Endothelial cell of umbilical vein (primary cell): Measurements from ENCODE around the gene FMNL2. TPM values are rescaled to one million over a fixed set of nuclear protein-coding genes. Genes with fewer than 3 reads are reported as not detected.

ENCODE experiments used
- BruUV-seq: library from RNA; stranded (reverse); fragments of 400-500 nt; replicated peaks from 2 replicates; lab custom pipeline; 2021; lab: Mats Ljungman, UMichigan
- CTCF ChIA-PET: fragments of 300-600, 350-600 bp; sonication (Branson Sonifier 250); formaldehyde crosslinking; loops from one replicate; lab custom pipeline; 2021; ENCODE audit warnings: antibody characterized with exemption, inconsistent platforms; lab: Charles Lee
- POLR2A ChIA-PET: fragments of 300-600, 350-600 bp; sonication (Branson Sonifier 250); formaldehyde crosslinking; loops from one replicate; lab custom pipeline; 2021; ENCODE audit warnings: antibody characterized with exemption, inconsistent platforms; lab: Charles Lee
- DNase-seq: peaks from one replicate; pipeline ENCODE4 v3.0.0-alpha.2; 2011; ENCODE audit warnings: low read depth, low spot score
- FAIRE-seq: peaks from 2 replicates; lab custom pipeline; 2011; peaks lifted over from hg19 to GRCh38; lab: Jason Lieb, UNC
- H2AFZ ChIP-seq: 2 replicates; pipeline ENCODE4 v1.6.0; 2012; ENCODE audit warnings: low read depth, low read length, control low read depth, inconsistent platforms
- H3K27ac ChIP-seq: 2 replicates; pipeline ENCODE4 v1.5.1; 2011; ENCODE audit warnings: low read depth, mild to moderate bottlenecking, control low read depth, low read length, moderate library complexity; ENCODE audit not compliant: insufficient read depth
- H3K27me3 ChIP-seq, 2 experiments: 2 replicates each; pipeline versions ENCODE4 v1.6.0 to v1.6.1; 2011; ENCODE audit warnings: low read length in 2 of 2, mixed read lengths in 1 of 2; ENCODE audit not compliant: control insufficient read depth in 2 of 2, insufficient read depth in 2 of 2
- H3K36me3 ChIP-seq, 2 experiments: 2 replicates in 1 of 2; 3 replicates in 1 of 2; pipeline ENCODE4 v1.5.1; 2011; ENCODE audit warnings: low read length in 2 of 2, mild to moderate bottlenecking in 1 of 2, moderate library complexity in 1 of 2; ENCODE audit not compliant: control insufficient read depth in 2 of 2, insufficient read depth in 2 of 2; ENCODE audit errors: extremely low read depth in 1 of 2
- H3K4me1 ChIP-seq: 3 replicates; pipeline ENCODE4 v1.5.1; 2011; ENCODE audit warnings: mild to moderate bottlenecking, low read length; ENCODE audit not compliant: control insufficient read depth, insufficient read depth; ENCODE audit errors: extremely low read depth
- H3K4me2 ChIP-seq: 2 replicates; pipeline ENCODE4 v1.6.1; 2011; ENCODE audit warnings: low read length, control low read depth, mixed read lengths; ENCODE audit not compliant: insufficient read depth
- H3K4me3 ChIP-seq, 3 experiments: fragments of 200-600 bp in 1 of 3; sonication (generic), shearing (Covaris generic) in 1 of 3; replicated peaks in 1 of 3; 2 replicates each; pipeline ENCODE4 v1.5.1; 2011 to 2016; ENCODE audit warnings: control low read depth in 3 of 3, low read length in 3 of 3, mild to moderate bottlenecking in 2 of 3, inconsistent platforms in 1 of 3, low read depth in 1 of 3, moderate library complexity in 1 of 3; ENCODE audit not compliant: insufficient read depth in 1 of 3
- H3K79me2 ChIP-seq: 2 replicates; pipeline ENCODE4 v1.6.0; 2012; ENCODE audit warnings: low read length, inconsistent platforms; ENCODE audit not compliant: control insufficient read depth, insufficient read depth
- H3K9ac ChIP-seq: replicated peaks from 2 replicates; pipeline ENCODE3; 2011; ENCODE audit warnings: low read length, control low read depth; ENCODE audit not compliant: insufficient read depth; ENCODE audit errors: extremely low read depth
- H3K9me1 ChIP-seq: replicated peaks from 3 replicates; pipeline ENCODE4 v1.6.0; 2011; ENCODE audit warnings: mild to moderate bottlenecking, low read length; ENCODE audit not compliant: control insufficient read depth, insufficient read depth; ENCODE audit errors: extremely low read depth
- H3K9me3 ChIP-seq: replicated peaks from 2 replicates; pipeline ENCODE4 v1.5.1; 2012; ENCODE audit warnings: low read length, inconsistent platforms; ENCODE audit not compliant: control insufficient read depth, insufficient read depth
- H4K20me1 ChIP-seq: replicated peaks from 2 replicates; pipeline ENCODE3; 2011; ENCODE audit warnings: mild to moderate bottlenecking, low read length; ENCODE audit not compliant: control insufficient read depth, insufficient read depth; ENCODE audit errors: extremely low read depth
- EZH2 ChIP-seq: IDR thresholded peaks from 2 replicates; pipeline ENCODE4 v1.6.1; 2012; ENCODE audit warnings: borderline replicate concordance, low read depth, mild to moderate bottlenecking, moderate library complexity, low read length, inconsistent platforms; ENCODE audit not compliant: severe bottlenecking
- FOS ChIP-seq: IDR thresholded peaks from 2 replicates; pipeline ENCODE4 v1.6.1; 2011; ENCODE audit warnings: mild to moderate bottlenecking, low read length, moderate library complexity, borderline replicate concordance; ENCODE audit not compliant: insufficient read depth
- GATA2 ChIP-seq: IDR thresholded peaks from 2 replicates; pipeline ENCODE4 v1.7.0; 2011; ENCODE audit warnings: low read depth, mild to moderate bottlenecking, moderate library complexity, mixed read lengths, low read length; ENCODE audit not compliant: insufficient read length, insufficient read depth
- JUN ChIP-seq: IDR thresholded peaks from 2 replicates; pipeline ENCODE4 v1.6.1; 2011; ENCODE audit warnings: borderline replicate concordance, low read depth; ENCODE audit not compliant: insufficient read length, insufficient read depth
- MYC ChIP-seq: IDR thresholded peaks from one replicate; pipeline ENCODE4 v1.6.1; 2011; ENCODE audit warnings: mild to moderate bottlenecking, low read depth, low read length
- POLR2A ChIP-seq: IDR thresholded peaks from 2 replicates; pipeline ENCODE4 v1.6.1; 2012; ENCODE audit warnings: low read depth, mild to moderate bottlenecking, control low read depth, low read length
- POLR2AphosphoS5 ChIP-seq: IDR thresholded peaks from 2 replicates; pipeline ENCODE4 v1.6.1; 2012; ENCODE audit warnings: low read depth, mild to moderate bottlenecking, control low read depth, low read length, moderate library complexity; ENCODE audit not compliant: insufficient read depth
- dilution Hi-C: fragments of 300-500 bp; cut with MboI; formaldehyde crosslinking; loops from one replicate; pipeline ENCODE4 v1.15.0; 2019; ENCODE audit warnings: low sequenced_read_pairs; ENCODE audit not compliant: extremely low pct_ligation_motif_present
- intact Hi-C: fragments of 100-400 bp; cut with micrococcal nuclease; formaldehyde crosslinking; loops from one replicate; pipeline ENCODE4 v1.10.0; 2022
- polyA plus RNA-seq, 4 experiments: library from polyadenylated mRNA; depleted of rRNA in 3 of 4; stranded (reverse) in 3 of 4; unstranded in 1 of 4; fragments of >200 nt; gene quantifications; 2 replicates each; pipeline versions ENCODE4 v1.2.1 to v1.2.3, GENCODE V29; 2011 to 2012; ENCODE audit warnings: missing spikeins in 1 of 4
- total RNA-seq: library from RNA; stranded (reverse); gene quantifications from 2 replicates; pipeline ENCODE4 v1.2.3, GENCODE V29; 2021
- TF ChIP-seq, protein P1 (sequence below): IDR thresholded peaks from 2 replicates; pipeline ENCODE4 v1.6.1; 2011; ENCODE audit not compliant: insufficient read depth, insufficient read length
- TF ChIP-seq, protein P2 (sequence below), 2 donors: IDR thresholded peaks; 1 replicate in 1 of 2; 2 replicates in 1 of 2; pipeline ENCODE4 v1.5.1; 2011; ENCODE audit warnings: low read length in 2 of 2, mild to moderate bottlenecking in 2 of 2, moderate library complexity in 2 of 2, control low read depth in 1 of 2, inconsistent platforms in 1 of 2, low read depth in 1 of 2; ENCODE audit not compliant: insufficient read depth in 1 of 2; ENCODE audit errors: extremely low read depth in 1 of 2

FMNL2 gene
- total and polyA plus RNA-seq, 2 donors (not counting 3 experiments of a cell fraction or from before 2014, with no cell fraction given) = 8.3 to 28.0 TPM

- no peak overlapping the region for H3K9ac ChIP-seq
- peaks cover 24 to 28% of the 10 kb centered on the region in 2 experiments for H3K36me3 ChIP-seq
- no peak overlapping the region for H3K4me3 ChIP-seq
- H3K4me1 ChIP-seq = no peaks in the 10 kb centered on the region
- ChIA-PET POLR2A (no interaction called here), CTCF (interaction anchor here (0.9 kb wide), 1 partner anchor 9 kb away, joined by 3 read pairs; no protein-coding TSS in a partner anchor)
- H3K9me3 ChIP-seq = no peaks in the 10 kb centered on the region
- no peak overlapping the region for H2AFZ ChIP-seq
- DNase-seq = no peak
- H3K79me2 ChIP-seq = no peaks in the 10 kb centered on the region
- no peaks in the 10 kb centered on the region for H4K20me1 ChIP-seq
- no peak for FAIRE-seq
- dilution Hi-C loops (no loop called here), intact Hi-C loops (no loop called here)
- no peaks in the 10 kb centered on the region for H3K9me1 ChIP-seq
- BruUV-seq = no TSS peak
- no peak overlapping the region for H3K27ac ChIP-seq
- TF ChIP-seq, protein P1, sequence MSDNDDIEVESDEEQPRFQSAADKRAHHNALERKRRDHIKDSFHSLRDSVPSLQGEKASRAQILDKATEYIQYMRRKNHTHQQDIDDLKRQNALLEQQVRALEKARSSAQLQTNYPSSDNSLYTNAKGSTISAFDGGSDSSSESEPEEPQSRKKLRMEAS = no peak
- no peak for TF ChIP-seq EZH2
- TF ChIP-seq, protein P2, sequence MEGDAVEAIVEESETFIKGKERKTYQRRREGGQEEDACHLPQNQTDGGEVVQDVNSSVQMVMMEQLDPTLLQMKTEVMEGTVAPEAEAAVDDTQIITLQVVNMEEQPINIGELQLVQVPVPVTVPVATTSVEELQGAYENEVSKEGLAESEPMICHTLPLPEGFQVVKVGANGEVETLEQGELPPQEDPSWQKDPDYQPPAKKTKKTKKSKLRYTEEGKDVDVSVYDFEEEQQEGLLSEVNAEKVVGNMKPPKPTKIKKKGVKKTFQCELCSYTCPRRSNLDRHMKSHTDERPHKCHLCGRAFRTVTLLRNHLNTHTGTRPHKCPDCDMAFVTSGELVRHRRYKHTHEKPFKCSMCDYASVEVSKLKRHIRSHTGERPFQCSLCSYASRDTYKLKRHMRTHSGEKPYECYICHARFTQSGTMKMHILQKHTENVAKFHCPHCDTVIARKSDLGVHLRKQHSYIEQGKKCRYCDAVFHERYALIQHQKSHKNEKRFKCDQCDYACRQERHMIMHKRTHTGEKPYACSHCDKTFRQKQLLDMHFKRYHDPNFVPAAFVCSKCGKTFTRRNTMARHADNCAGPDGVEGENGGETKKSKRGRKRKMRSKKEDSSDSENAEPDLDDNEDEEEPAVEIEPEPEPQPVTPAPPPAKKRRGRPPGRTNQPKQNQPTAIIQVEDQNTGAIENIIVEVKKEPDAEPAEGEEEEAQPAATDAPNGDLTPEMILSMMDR (IDR thresholded peaks at IDR 0.05; ENCODE audit: extremely low read depth in 1 of 2, insufficient read depth in 1 of 2, low read depth in 1 of 2, low read length in 2 of 2) = no peak
- TF ChIP-seq GATA2 = no peak
- TF ChIP-seq JUN = no peak
- TF ChIP-seq FOS = no peak
- no peak for TF ChIP-seq MYC
- TF ChIP-seq POLR2AphosphoS5 = no peak
- no peak for TF ChIP-seq POLR2A
- no peak overlapping the region for H3K4me2 ChIP-seq
- H3K27me3 ChIP-seq = no peaks in the 10 kb centered on the region
Observed at GRCh38 chr2:152657043-152657442, 322.1 kb downstream of the FMNL2 start.
